H9 (cell line): ENCODE results near the gene SMARCD2. TPM values are rescaled to one million over a fixed set of nuclear protein-coding genes. Genes with fewer than 3 reads are reported as not detected.

Source experiments
- DNase-seq: peaks from one replicate; pipeline ENCODE4 v3.0.0-alpha.2; 2017
- H2AFZ ChIP-seq: one replicate; pipeline ENCODE4 v1.6.1; 2013; ENCODE audit warnings: mild to moderate bottlenecking, low read length, control low read depth, moderate library complexity
- H2AK5ac ChIP-seq: 2 replicates; pipeline ENCODE4 v1.6.1; 2013; ENCODE audit warnings: low read length, control low read depth, mixed read lengths; ENCODE audit not compliant: insufficient read length
- H2BK120ac ChIP-seq: one replicate; pipeline ENCODE4 v1.6.1; 2013; ENCODE audit warnings: low read depth, mild to moderate bottlenecking, low read length, control low read depth, inconsistent platforms; ENCODE audit not compliant: poor library complexity, severe bottlenecking
- H2BK12ac ChIP-seq: 2 replicates; pipeline ENCODE4 v1.6.1; 2013; ENCODE audit warnings: low read length, control low read depth, mixed read lengths, low read depth; ENCODE audit not compliant: insufficient read length
- H2BK15ac ChIP-seq: 2 replicates; pipeline ENCODE4 v1.6.1; 2013; ENCODE audit warnings: low read depth, low read length, control low read depth
- H2BK20ac ChIP-seq: one replicate; pipeline ENCODE4 v1.6.1; 2013; ENCODE audit warnings: low read depth, mild to moderate bottlenecking, low read length, control low read depth, inconsistent platforms; ENCODE audit not compliant: poor library complexity, severe bottlenecking
- H2BK5ac ChIP-seq: 2 replicates; pipeline ENCODE4 v1.6.1; 2013; ENCODE audit warnings: low read length, control low read depth, mixed read lengths; ENCODE audit not compliant: insufficient read length
- H3K14ac ChIP-seq: 2 replicates; pipeline ENCODE4 v1.6.1; 2013; ENCODE audit warnings: low read length, control low read depth; ENCODE audit not compliant: insufficient read depth
- H3K18ac ChIP-seq: 2 replicates; pipeline ENCODE4 v1.6.1; 2013; ENCODE audit warnings: low read depth, mild to moderate bottlenecking, mixed read lengths, low read length, control low read depth; ENCODE audit not compliant: insufficient read length
- H3K23ac ChIP-seq: 2 replicates; pipeline ENCODE4 v1.6.1; 2013; ENCODE audit warnings: low read length, control low read depth, mixed read lengths, low read depth; ENCODE audit not compliant: insufficient read length
- H3K23me2 ChIP-seq: 2 replicates; pipeline ENCODE4 v1.6.1; 2013; ENCODE audit warnings: low read depth, mild to moderate bottlenecking, mixed read lengths, low read length, control low read depth; ENCODE audit not compliant: insufficient read length, poor library complexity, severe bottlenecking
- H3K27ac ChIP-seq: 2 replicates; pipeline ENCODE4 v1.5.1; 2013; ENCODE audit warnings: low read length, control low read depth, mixed read lengths, low read depth; ENCODE audit not compliant: insufficient read length
- H3K27me3 ChIP-seq: 2 replicates; pipeline ENCODE4 v1.6.1; 2013; ENCODE audit warnings: low read length, control low read depth, inconsistent platforms; ENCODE audit not compliant: insufficient read depth
- H3K4ac ChIP-seq: 2 replicates; pipeline ENCODE4 v1.6.1; 2013; ENCODE audit warnings: low read depth, mild to moderate bottlenecking, control low read depth, inconsistent platforms, low read length, moderate library complexity
- H3K4me1 ChIP-seq: 2 replicates; pipeline ENCODE4 v1.6.1; 2013; ENCODE audit warnings: low read length, control low read depth, inconsistent platforms; ENCODE audit not compliant: insufficient read depth
- H3K4me2 ChIP-seq: 2 replicates; pipeline ENCODE4 v1.6.1; 2013; ENCODE audit warnings: low read length, control low read depth, mixed read lengths; ENCODE audit not compliant: insufficient read length, insufficient read depth
- H3K56ac ChIP-seq: 2 replicates; pipeline ENCODE4 v1.6.1; 2013; ENCODE audit warnings: low read depth, mild to moderate bottlenecking, mixed read lengths, low read length, control low read depth; ENCODE audit not compliant: insufficient read length
- H3K79me1 ChIP-seq: 2 replicates; pipeline ENCODE4 v1.6.1; 2013; ENCODE audit warnings: low read depth, mild to moderate bottlenecking, moderate library complexity, low read length, control low read depth, inconsistent platforms; ENCODE audit not compliant: insufficient read depth, poor library complexity, severe bottlenecking
- H3K79me2 ChIP-seq: 2 replicates; pipeline ENCODE4 v1.6.1; 2013; ENCODE audit warnings: low read length, control low read depth, inconsistent platforms; ENCODE audit not compliant: insufficient read depth
- H3K9ac ChIP-seq: 2 replicates; pipeline ENCODE4 v1.6.1; 2013; ENCODE audit warnings: low read length, control low read depth, mixed read lengths; ENCODE audit not compliant: insufficient read length; ENCODE audit errors: extremely low read depth
- H3K9me3 ChIP-seq: one replicate; pipeline ENCODE4 v1.6.1; 2013; ENCODE audit warnings: low read depth, low read length, inconsistent platforms; ENCODE audit not compliant: control insufficient read depth
- H3T11ph ChIP-seq: one replicate; pipeline ENCODE4 v1.6.1; 2013; ENCODE audit warnings: mild to moderate bottlenecking, low read length, control low read depth, inconsistent platforms
- H4K20me1 ChIP-seq: one replicate; pipeline ENCODE4 v1.6.1; 2013; ENCODE audit not compliant: control insufficient read depth, insufficient read length, insufficient read depth
- H4K5ac ChIP-seq: 2 replicates; pipeline ENCODE4 v1.6.1; 2013; ENCODE audit warnings: low read depth, mild to moderate bottlenecking, mixed read lengths, low read length, control low read depth; ENCODE audit not compliant: insufficient read length
- H4K8ac ChIP-seq: replicated peaks from 2 replicates; pipeline ENCODE4 v1.6.1; 2013; ENCODE audit warnings: low read length, control low read depth, mixed read lengths, low read depth; ENCODE audit not compliant: insufficient read length
- H4K91ac ChIP-seq: 2 replicates; pipeline ENCODE4 v1.6.1; 2013; ENCODE audit warnings: low read depth, mild to moderate bottlenecking, moderate library complexity, mixed read lengths, low read length, control low read depth; ENCODE audit not compliant: insufficient read length
- H3K27ac Mint-ChIP-seq, 3 experiments: 2 replicates in 2 of 3; 3 replicates in 1 of 3; pipeline ENCODE4 v1.8.0; 2020 to 2021; ENCODE audit warnings: mixed read lengths in 3 of 3, mild to moderate bottlenecking in 1 of 3, moderate library complexity in 1 of 3
- H3K27me3 Mint-ChIP-seq: 2 replicates; pipeline ENCODE4 v1.8.0; 2021; ENCODE audit warnings: low read depth, mild to moderate bottlenecking, moderate library complexity, mixed read lengths
- H3K36me3 Mint-ChIP-seq, 3 experiments: 2 replicates in 2 of 3; 3 replicates in 1 of 3; pipeline ENCODE4 v1.8.0; 2020 to 2021; ENCODE audit warnings: low read depth in 3 of 3, mixed read lengths in 3 of 3; ENCODE audit not compliant: insufficient read depth in 1 of 3
- H3K4me1 Mint-ChIP-seq, 2 experiments: 2 replicates each; pipeline ENCODE4 v1.8.0; 2020; ENCODE audit warnings: mixed read lengths in 2 of 2
- H3K4me3 Mint-ChIP-seq, 2 experiments: 2 replicates in 1 of 2; 3 replicates in 1 of 2; pipeline ENCODE4 v1.8.0; 2020 to 2021; ENCODE audit warnings: mild to moderate bottlenecking in 2 of 2, mixed read lengths in 2 of 2, moderate library complexity in 1 of 2
- H3K9me3 Mint-ChIP-seq, 2 experiments: 2 replicates in 1 of 2; 3 replicates in 1 of 2; pipeline ENCODE4 v1.8.0; 2020; ENCODE audit warnings: mild to moderate bottlenecking in 2 of 2, mixed read lengths in 2 of 2, moderate library complexity in 1 of 2
- WGBS: extraction: QIAGEN DNeasy Blood & Tissue Kit; methylation state at CpG from one replicate; pipeline ENCODE4 v1.1.7; 2013; ENCODE audit warnings: missing lambda C conversion rate, low lambda C conversion rate, mixed read lengths; ENCODE audit not compliant: insufficient read length; ENCODE audit errors: extremely low coverage; 5-methylcytosine and 5-hydroxymethylcytosine counted together
- total RNA-seq: library from RNA; stranded (reverse); gene quantifications from 2 replicates; pipeline ENCODE4 v1.2.1, GENCODE V29; 2021
- TF ChIP-seq, protein P1 (sequence below): fragments of 200-600 bp; sonication (generic); conservative IDR thresholded peaks from 3 replicates; pipeline ENCODE4 v1.8.0; 2021; ENCODE audit warnings: antibody characterized with exemption, mild to moderate bottlenecking

The SMARCD2 gene
- total RNA-seq, 1 experiment from 2014 or later, result 68.9 TPM

DNA sequence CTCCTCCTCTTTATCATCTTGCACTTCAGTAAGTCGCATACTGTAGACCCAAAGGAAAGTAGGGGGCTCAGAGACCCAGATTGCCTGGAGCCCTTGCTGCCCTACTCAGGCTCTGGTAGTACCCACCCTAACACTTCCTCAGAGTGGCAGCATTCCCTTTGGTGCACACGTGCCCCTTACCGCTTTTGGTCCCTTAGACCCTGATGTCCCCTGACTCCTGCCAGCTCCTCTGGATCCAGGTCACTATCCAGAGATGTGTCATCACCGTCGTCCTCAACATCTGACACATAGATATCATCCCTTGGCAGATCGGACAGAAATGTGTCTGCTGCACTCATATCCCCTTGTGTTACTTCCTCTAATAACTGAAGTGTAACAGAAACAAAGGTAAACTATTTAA lies 20.7 kb downstream of the SMARCD2 start:
- H4K20me1 ChIP-seq, result no peaks in the 10 kb centered on the region

More for the DNA sequence above, 20.7 kb downstream of the SMARCD2 start:
- Histone ChIP-seq H2AFZ (no peak overlapping the region), H2BK120ac (no peak overlapping the region), H3K18ac (no peak overlapping the region), H3K4me1 (no peaks in the 10 kb centered on the region), H2BK20ac (no peak overlapping the region), H3K14ac (no peak overlapping the region), H2BK5ac (no peak overlapping the region), H3K79me2 (peaks cover 1% of the 10 kb centered on the region; the same call in 1 of the 2 replicates), H3K23me2 (no peaks in the 10 kb centered on the region), H4K8ac (no peak overlapping the region), H2BK12ac (no peak overlapping the region), H3K9me3 (no peaks in the 10 kb centered on the region), H3K27ac (no peak overlapping the region), H3T11ph (no peak overlapping the region), H4K5ac (no peak overlapping the region), H3K4me2 (no peak overlapping the region), H3K4ac (no peak overlapping the region), H4K91ac (no peak overlapping the region), H3K27me3 (no peaks in the 10 kb centered on the region), H3K23ac (no peak overlapping the region), H3K79me1 (no peaks in the 10 kb centered on the region), H2BK15ac (no peak overlapping the region), H3K56ac (no peak overlapping the region), H2AK5ac (no peak overlapping the region), H3K9ac (no peak overlapping the region)
- Mint-ChIP-seq H3K27ac (0 out of 7 replicates have a peak overlapping the region, but pooled peaks of 1 of the 3 experiments have one; percentile 12), H3K4me1 (peaks cover 6 to 7% of the 10 kb centered on the region in 2 experiments), H3K36me3 (peaks cover 64 to 100% (median 91%) of the 10 kb centered on the region in 3 experiments), H3K27me3 (no peaks in the 10 kb centered on the region; the same call in 1 of the 2 replicates), H3K4me3 (no peak overlapping the region; a peak in 1 of 5 replicates), H3K9me3 (no peaks in the 10 kb centered on the region; a peak in 1 of 5 replicates)
- TF ChIP-seq, protein P1, sequence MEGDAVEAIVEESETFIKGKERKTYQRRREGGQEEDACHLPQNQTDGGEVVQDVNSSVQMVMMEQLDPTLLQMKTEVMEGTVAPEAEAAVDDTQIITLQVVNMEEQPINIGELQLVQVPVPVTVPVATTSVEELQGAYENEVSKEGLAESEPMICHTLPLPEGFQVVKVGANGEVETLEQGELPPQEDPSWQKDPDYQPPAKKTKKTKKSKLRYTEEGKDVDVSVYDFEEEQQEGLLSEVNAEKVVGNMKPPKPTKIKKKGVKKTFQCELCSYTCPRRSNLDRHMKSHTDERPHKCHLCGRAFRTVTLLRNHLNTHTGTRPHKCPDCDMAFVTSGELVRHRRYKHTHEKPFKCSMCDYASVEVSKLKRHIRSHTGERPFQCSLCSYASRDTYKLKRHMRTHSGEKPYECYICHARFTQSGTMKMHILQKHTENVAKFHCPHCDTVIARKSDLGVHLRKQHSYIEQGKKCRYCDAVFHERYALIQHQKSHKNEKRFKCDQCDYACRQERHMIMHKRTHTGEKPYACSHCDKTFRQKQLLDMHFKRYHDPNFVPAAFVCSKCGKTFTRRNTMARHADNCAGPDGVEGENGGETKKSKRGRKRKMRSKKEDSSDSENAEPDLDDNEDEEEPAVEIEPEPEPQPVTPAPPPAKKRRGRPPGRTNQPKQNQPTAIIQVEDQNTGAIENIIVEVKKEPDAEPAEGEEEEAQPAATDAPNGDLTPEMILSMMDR, result no peak
- no peak for DNase-seq
- WGBS, result no CpG with 5 or more reads among the region's 6 CpGs
